Suprapubic skin (tissue), 4 donors: ENCODE data around the gene PGM1. TPM values are rescaled to one million over a fixed set of nuclear protein-coding genes. Genes with fewer than 3 reads are reported as not detected.
"Not testable (repeated sequence)": the region's sequence is repeated elsewhere in the genome, so short reads cannot be mapped to it uniquely, and the experiment has no call there.

Experiments
- DNase-seq, 2 donors: peaks; one replicate each; pipeline ENCODE4 v3.0.0-alpha.2; 2019; ENCODE audit warnings: low spot score in 2 of 2
- H3K27ac ChIP-seq: fragments of 200-600 bp; sonication (generic); one replicate; pipeline ENCODE4 v1.5.1; 2019
- H3K27me3 ChIP-seq: fragments of 200-600 bp; sonication (generic); one replicate; pipeline ENCODE4 v1.5.1; 2019
- H3K36me3 ChIP-seq: fragments of 200-600 bp; sonication (generic); one replicate; pipeline ENCODE4 v1.5.1; 2019
- H3K4me1 ChIP-seq: fragments of 200-600 bp; sonication (generic); one replicate; pipeline ENCODE4 v1.5.1; 2019
- H3K4me3 ChIP-seq: fragments of 200-600 bp; sonication (generic); one replicate; pipeline ENCODE4 v1.5.1; 2019; ENCODE audit warnings: mild to moderate bottlenecking
- H3K9me3 ChIP-seq: fragments of 200-600 bp; sonication (generic); one replicate; pipeline ENCODE4 v1.5.1; 2019
- CTCF ChIP-seq, 2 donors: fragments of 200-600 bp in 1 of 2; fragments of 450-650 bp in 1 of 2; sonication (generic) in 1 of 2; IDR thresholded peaks; one replicate each; pipeline ENCODE4 v1.5.1; 2016 to 2019; ENCODE audit warnings: antibody characterized with exemption in 2 of 2, mild to moderate bottlenecking in 1 of 2, moderate library complexity in 1 of 2
- EP300 ChIP-seq: sonication (generic); formaldehyde crosslinking; IDR thresholded peaks from one replicate; pipeline ENCODE4 v1.6.1; 2017; ENCODE audit warnings: antibody characterized with exemption
- POLR2A ChIP-seq, 2 donors: fragments of 450-650 bp; IDR thresholded peaks; one replicate each; pipeline ENCODE4 v1.6.1; 2017; ENCODE audit warnings: antibody characterized with exemption in 2 of 2, mild to moderate bottlenecking in 2 of 2, moderate library complexity in 2 of 2
- POLR2AphosphoS5 ChIP-seq, 3 donors: sonication (generic); formaldehyde crosslinking; IDR thresholded peaks; one replicate each; pipeline ENCODE4 v1.6.1; 2017; ENCODE audit warnings: antibody characterized with exemption in 3 of 3
- WGBS: methylation state at CpG from one replicate; pipeline ENCODE4 v1.1.5; 2018; 5-methylcytosine and 5-hydroxymethylcytosine counted together
- total RNA-seq, 4 donors: library from RNA; depleted of rRNA; stranded (reverse); fragments of >200 nt; gene quantifications; one replicate each; pipeline ENCODE4 v1.1.0, GENCODE V29; 2016

The PGM1 gene
- total RNA-seq, 4 donors from 2014 or later = 38.9 to 52.8 (median 45.4) TPM

DNA sequence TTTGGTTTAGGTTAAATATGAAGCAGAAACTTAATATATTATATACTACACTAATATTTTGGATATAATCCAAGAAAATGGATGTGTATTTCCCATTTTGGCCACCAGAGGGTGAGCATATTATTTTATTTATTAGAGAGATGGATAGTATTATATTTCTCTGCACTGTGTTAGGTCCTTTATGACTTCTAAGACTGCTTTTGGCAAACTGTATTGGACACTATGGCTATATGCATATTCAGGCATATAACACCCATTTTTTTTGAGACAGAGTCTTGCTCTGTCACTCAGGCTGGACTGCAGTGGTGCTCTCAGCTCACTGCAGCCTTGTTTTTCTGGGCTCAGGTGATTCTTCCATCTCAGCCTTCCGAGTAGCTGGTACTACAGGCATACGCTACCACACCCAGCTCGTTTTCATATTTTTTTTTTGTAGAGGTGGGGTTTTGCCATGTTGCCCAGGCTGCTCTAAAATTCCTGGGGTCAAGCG, 17.8 kb upstream of the PGM1 start:
- no peaks in the 10 kb centered on the region for H3K4me1 ChIP-seq
- H3K9me3 ChIP-seq = no peaks in the 10 kb centered on the region
- no peaks in the 10 kb centered on the region for H3K27me3 ChIP-seq
- H3K4me3 ChIP-seq = no peak overlapping the region
- H3K27ac ChIP-seq = no peak overlapping the region
- no peaks in the 10 kb centered on the region for H3K36me3 ChIP-seq
- peak; percentile 50 to 62 for TF ChIP-seq CTCF (IDR thresholded peaks at IDR 0.05)
- TF ChIP-seq POLR2A (IDR thresholded peaks at IDR 0.05) = no peak
- no peak for TF ChIP-seq EP300
- no peak for TF ChIP-seq POLR2AphosphoS5 (IDR thresholded peaks at IDR 0.05)
- no peak for DNase-seq
- 69% methylated on average over 4 of the region's 4 CpGs for WGBS

- H3K9me3 ChIP-seq, DNase-seq, H3K36me3 ChIP-seq, H3K4me3 ChIP-seq, H3K4me1 ChIP-seq, H3K27ac ChIP-seq, H3K27me3 ChIP-seq: not testable (repeated sequence)
- 93% methylated on average over 1 of the region's 1 CpG for WGBS
These were observed 6.9 kb upstream of the PGM1 start for GRCh38 chr1:63586326-63586725.

DNA sequence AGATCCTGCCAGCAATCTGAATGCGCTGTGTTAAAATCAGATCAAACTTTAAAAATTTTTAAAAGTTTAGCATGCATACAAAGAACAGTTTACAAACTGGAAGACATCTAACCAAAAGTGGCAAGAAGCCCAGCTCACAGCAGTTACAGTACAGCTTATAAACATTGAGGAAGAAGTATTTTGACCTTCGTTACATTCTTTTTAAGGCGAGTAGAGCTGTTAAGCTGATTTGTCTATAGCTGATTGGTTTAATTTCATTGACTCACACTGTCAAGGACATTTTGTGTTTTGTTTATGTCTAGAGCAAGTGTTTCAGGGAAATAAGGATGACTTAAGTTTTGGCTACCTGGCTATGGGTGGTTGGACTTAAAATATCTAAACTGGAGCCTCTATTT, 3.0 kb upstream of the PGM1 start:
- no peak for DNase-seq

DNA sequence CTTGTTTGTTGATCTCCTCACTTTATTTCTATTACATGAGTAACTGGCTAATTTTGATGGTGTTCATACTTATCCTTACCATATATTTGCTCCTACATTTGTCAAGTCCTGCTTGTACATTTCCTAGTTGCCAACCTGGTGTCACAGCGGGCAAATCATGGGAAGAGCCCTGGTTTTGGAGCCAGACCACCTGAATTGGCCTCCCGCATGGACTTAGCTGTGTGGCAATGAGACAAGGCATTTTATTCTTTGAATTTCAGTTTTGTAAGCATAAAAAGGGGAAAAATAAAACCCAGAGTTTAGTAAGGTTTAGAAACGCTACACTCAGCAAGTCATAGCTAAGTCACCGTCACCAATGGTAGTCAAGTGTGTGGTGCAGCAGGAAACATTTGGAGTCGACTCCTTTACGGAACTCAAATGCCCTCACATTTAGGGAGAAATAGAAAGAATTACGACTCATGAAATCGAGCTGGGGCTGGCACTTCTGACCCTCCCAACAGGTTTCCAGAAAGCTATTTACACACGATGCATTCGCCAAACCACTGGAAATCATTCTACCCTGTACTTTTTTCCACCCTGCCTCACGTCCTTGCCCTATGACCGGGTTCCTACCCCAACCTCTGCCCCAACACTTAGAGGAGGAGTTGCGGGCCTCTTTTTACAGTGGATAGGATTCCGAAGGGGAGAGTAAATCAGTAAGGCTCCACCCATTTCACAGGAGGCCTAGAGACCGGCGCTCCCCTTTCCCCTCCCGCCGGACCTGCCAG, 492 bp upstream of the PGM1 start:
- WGBS = 24% methylated on average over 18 of the region's 18 CpGs
- H3K4me1 ChIP-seq = peaks cover 9% of the 10 kb centered on the region
- DNase-seq = no peak
- peak overlapping the region; percentile 77 for H3K4me3 ChIP-seq
- peak overlapping the region; percentile 92 for H3K27ac ChIP-seq
- TF ChIP-seq POLR2A (IDR thresholded peaks at IDR 0.05) (no peak), POLR2AphosphoS5 (IDR thresholded peaks at IDR 0.05) (no peak), EP300 (no peak), CTCF (IDR thresholded peaks at IDR 0.05) (no peak)
- H3K27me3 ChIP-seq = no peaks in the 10 kb centered on the region
- H3K9me3 ChIP-seq = no peaks in the 10 kb centered on the region
- H3K36me3 ChIP-seq = no peaks in the 10 kb centered on the region

More for the DNA sequence above, 3.0 kb upstream of the PGM1 start:
- Histone ChIP-seq H3K27ac (no peak overlapping the region), H3K27me3 (no peaks in the 10 kb centered on the region), H3K9me3 (no peaks in the 10 kb centered on the region), H3K36me3 (no peaks in the 10 kb centered on the region), H3K4me1 (peaks cover 9% of the 10 kb centered on the region), H3K4me3 (no peak overlapping the region)
- 67% methylated on average over 3 of the region's 3 CpGs for WGBS
- TF ChIP-seq POLR2A (IDR thresholded peaks at IDR 0.05) (no peak), EP300 (no peak)

DNA sequence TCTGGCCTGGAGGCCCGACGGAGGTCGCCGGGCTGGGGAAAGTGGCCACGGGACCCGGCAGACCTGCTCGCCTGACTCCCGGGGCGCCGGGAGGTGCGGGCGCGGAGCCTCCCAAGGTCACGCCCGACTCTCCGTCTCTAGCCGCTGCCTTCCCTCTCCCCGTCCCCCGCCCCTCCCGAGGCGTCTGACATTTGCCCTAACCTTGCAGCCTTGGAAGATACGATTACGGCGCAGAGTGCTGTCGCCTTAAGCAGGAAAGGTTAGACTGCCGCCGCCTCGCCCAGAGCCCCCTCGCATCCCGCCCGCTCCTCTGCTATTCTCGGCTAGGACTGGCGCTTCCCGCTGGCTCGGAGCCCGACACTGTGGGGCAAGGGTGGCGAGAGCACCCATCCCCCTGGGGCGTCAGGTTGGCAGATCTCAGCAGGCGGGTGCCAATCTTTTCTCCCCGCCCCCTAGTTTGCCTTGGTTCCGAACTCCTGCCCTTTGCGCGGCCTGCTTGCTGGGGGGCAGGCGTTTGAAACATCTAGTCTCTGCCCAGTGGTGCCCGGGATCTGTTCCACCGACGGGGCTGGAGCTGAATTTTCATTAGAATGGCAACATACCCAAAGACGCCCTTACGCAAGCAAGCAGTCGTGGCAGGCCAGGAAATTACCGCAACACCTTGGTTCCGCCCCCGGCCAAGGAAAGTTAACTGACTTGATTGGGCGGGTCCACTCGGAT, 835 bp downstream of the PGM1 start:
- WGBS = 8% methylated on average over 23 of the region's 55 CpGs
- Histone ChIP-seq H3K36me3 (no peaks in the 10 kb centered on the region), H3K27ac (peak overlapping the region; percentile 92), H3K4me3 (peak overlapping the region; percentile 77), H3K9me3 (no peaks in the 10 kb centered on the region), H3K27me3 (no peaks in the 10 kb centered on the region), H3K4me1 (peaks cover 9% of the 10 kb centered on the region)
- TF ChIP-seq POLR2A (IDR thresholded peaks at IDR 0.05) = peak in 1 of 2 donors; percentile 28
- TF ChIP-seq EP300 = no peak
- TF ChIP-seq POLR2AphosphoS5 (IDR thresholded peaks at IDR 0.05) = no peak
- TF ChIP-seq CTCF (IDR thresholded peaks at IDR 0.05) = no peak
- peak; percentile 87 to 90 for DNase-seq

DNA sequence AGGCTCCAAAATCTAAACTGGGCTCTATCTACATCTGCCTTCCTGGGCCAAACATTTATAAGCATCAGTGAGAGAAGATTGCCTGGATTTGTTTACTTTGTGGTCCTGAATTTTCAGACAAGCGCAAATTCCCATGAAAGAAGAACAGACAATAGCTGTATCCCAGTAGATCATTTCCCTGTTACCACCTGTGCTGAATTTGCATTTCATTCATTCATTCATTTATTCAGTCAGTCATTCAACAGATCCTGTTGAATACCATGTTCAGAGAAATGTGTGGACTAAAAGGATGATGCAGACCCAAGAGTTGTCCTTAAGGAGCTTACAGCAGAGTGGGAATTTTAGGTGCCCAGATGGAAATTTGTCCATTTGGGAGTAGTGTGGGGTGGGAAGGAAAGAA, 2.2 kb downstream of the PGM1 start:
- TF ChIP-seq EP300 (no peak), POLR2AphosphoS5 (IDR thresholded peaks at IDR 0.05) (no peak), CTCF (IDR thresholded peaks at IDR 0.05) (no peak), POLR2A (IDR thresholded peaks at IDR 0.05) (no peak)
- Histone ChIP-seq H3K4me1 (peaks cover 9% of the 10 kb centered on the region), H3K9me3 (no peaks in the 10 kb centered on the region), H3K4me3 (no peak overlapping the region), H3K36me3 (no peaks in the 10 kb centered on the region), H3K27ac (no peak overlapping the region), H3K27me3 (no peaks in the 10 kb centered on the region)
- no peak for DNase-seq
- WGBS = 100% methylated on average over 1 of the region's 1 CpG
